Kidney epithelial cell (primary cell): ENCODE results near the gene ADSS2. TPM values are rescaled to one million over a fixed set of nuclear protein-coding genes. Genes with fewer than 3 reads are reported as not detected.

Experiments used
- DNase-seq: peaks from one replicate; pipeline ENCODE4 v3.0.0-alpha.2; 2010; ENCODE audit warnings: low read depth
- H3K27me3 ChIP-seq: 2 replicates; pipeline ENCODE4 v1.6.0; 2011; ENCODE audit warnings: low read length; ENCODE audit not compliant: control insufficient read depth, insufficient read depth
- H3K36me3 ChIP-seq: 2 replicates; pipeline ENCODE4 v1.5.1; 2011; ENCODE audit warnings: low read length; ENCODE audit not compliant: control insufficient read depth, insufficient read depth
- H3K4me3 ChIP-seq: 2 replicates; pipeline ENCODE4 v1.5.1; 2011; ENCODE audit warnings: low read depth, mild to moderate bottlenecking, control low read depth, low read length
- total RNA-seq: library from RNA; depleted of rRNA; stranded (reverse); fragments of >200 nt; gene quantifications from 2 replicates; pipeline ENCODE4 v1.2.3, GENCODE V29; 2015
- TF ChIP-seq, protein P1 (sequence below): IDR thresholded peaks from 2 replicates; pipeline ENCODE4 v1.5.1; 2011; ENCODE audit warnings: mild to moderate bottlenecking, moderate library complexity, low read length, control low read depth, inconsistent platforms; ENCODE audit not compliant: insufficient read depth, poor library complexity, severe bottlenecking

The ADSS2 gene
- total RNA-seq, 1 donor from 2014 or later = 42.4 TPM

GRCh38 chr1:244442850-244443249 lies 8.9 kb downstream of the ADSS2 start:
- DNase-seq = no peak
- TF ChIP-seq, protein P1, sequence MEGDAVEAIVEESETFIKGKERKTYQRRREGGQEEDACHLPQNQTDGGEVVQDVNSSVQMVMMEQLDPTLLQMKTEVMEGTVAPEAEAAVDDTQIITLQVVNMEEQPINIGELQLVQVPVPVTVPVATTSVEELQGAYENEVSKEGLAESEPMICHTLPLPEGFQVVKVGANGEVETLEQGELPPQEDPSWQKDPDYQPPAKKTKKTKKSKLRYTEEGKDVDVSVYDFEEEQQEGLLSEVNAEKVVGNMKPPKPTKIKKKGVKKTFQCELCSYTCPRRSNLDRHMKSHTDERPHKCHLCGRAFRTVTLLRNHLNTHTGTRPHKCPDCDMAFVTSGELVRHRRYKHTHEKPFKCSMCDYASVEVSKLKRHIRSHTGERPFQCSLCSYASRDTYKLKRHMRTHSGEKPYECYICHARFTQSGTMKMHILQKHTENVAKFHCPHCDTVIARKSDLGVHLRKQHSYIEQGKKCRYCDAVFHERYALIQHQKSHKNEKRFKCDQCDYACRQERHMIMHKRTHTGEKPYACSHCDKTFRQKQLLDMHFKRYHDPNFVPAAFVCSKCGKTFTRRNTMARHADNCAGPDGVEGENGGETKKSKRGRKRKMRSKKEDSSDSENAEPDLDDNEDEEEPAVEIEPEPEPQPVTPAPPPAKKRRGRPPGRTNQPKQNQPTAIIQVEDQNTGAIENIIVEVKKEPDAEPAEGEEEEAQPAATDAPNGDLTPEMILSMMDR = no peak

DNA sequence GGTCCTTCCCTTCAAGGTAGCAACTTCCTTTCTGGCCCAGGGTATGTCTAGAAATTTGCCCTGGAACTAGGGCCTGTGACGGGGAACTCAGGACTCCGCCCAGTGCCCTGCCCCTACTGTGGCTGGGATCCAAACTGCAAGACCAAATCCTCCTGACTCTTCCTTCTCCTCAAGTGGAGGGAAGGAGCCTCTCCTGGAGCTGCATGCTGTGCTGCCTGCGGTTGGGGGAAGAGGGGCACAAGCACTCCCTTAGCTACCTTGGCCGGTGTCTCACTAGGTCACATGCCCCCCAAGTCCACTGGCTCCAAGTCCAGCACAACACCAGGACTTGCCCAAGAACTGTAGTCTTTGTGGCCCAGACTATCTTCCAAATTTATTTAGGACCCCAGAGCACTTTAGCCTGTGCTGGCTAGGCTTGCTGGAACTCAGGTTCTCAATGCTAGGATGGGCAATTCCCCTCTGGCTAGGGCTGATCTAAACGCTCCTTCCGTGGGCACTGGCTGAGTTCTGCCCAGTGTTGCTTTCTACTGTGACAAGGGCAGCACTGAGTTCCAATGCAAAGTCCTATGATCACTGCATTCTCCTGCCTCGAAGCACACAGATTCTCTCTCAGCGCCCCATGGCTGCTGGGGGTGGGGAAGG lies 12.2 kb downstream of the ADSS2 start:
- TF ChIP-seq, protein P1 = no peak
- Histone ChIP-seq H3K36me3 (no peaks in the 10 kb centered on the region), H3K27me3 (no peaks in the 10 kb centered on the region), H3K4me3 (no peak overlapping the region)
- no peak for DNase-seq

More at GRCh38 chr1:244442850-244443249, 8.9 kb downstream of the ADSS2 start:
- no peaks in the 10 kb centered on the region for H3K27me3 ChIP-seq
- no peaks in the 10 kb centered on the region for H3K36me3 ChIP-seq
- no peak overlapping the region for H3K4me3 ChIP-seq

GRCh38 chr1:244437086-244437468 lies 14.6 kb downstream of the ADSS2 start:
- TF ChIP-seq, protein P1 = no peak
- H3K4me3 ChIP-seq = no peak overlapping the region

DNA sequence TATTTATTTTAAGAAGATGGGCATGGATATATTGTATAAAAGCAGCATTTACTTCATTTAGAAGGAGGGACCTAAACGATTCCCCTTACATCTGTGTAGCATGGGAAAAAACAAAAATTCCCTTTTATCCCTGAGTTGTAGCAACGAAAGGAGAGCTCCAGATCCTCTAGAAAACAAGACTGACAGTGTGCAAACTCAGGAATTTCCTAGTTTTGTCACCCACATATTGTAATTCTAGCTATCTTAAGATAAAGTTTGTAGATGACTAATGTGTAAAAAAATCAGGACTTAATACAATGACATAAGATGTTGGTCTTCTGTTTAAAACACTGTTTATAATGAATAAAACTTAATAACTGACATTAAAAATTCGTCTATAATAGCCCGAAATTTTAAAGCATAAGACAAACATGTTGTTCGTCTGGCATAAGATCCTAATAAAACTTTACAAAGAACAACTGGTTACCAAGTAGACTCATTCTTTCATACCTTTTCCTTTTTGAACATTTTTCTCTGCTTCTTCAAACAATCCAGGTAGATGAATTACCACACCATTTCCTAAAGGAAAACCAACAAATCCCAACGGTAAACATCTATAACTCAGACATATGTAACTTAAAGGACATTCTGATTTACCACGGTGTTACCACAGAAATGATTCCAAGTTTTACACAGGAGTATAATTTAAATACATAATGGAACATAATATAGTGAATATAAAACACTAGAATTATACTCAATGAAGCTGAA lies 15.2 kb downstream of the ADSS2 start:
- TF ChIP-seq, protein P1 = no peak
- no peak for DNase-seq
- no peaks in the 10 kb centered on the region for H3K27me3 ChIP-seq
- no peaks in the 10 kb centered on the region for H3K36me3 ChIP-seq
- no peak overlapping the region for H3K4me3 ChIP-seq

More at GRCh38 chr1:244437086-244437468, 14.6 kb downstream of the ADSS2 start:
- H3K27me3 ChIP-seq = no peaks in the 10 kb centered on the region
- no peaks in the 10 kb centered on the region for H3K36me3 ChIP-seq
- no peak for DNase-seq

GRCh38 chr1:244435562-244436205 lies 16.0 kb downstream of the ADSS2 start:
- H3K27me3 ChIP-seq = no peaks in the 10 kb centered on the region
- TF ChIP-seq, protein P1 = no peak
- no peaks in the 10 kb centered on the region for H3K36me3 ChIP-seq
- DNase-seq = no peak
- H3K4me3 ChIP-seq = no peak overlapping the region
